NCI-H82 treated with DMSO at 0.1 percent for 48 hours (cell line): Measurements from ENCODE around the gene MPG.

ENCODE experiments used
- DNase-seq: peaks from one replicate; lab custom pipeline; 2025; ENCODE audit not compliant: unreplicated experiment; lab: John Stamatoyannopoulos, UW

Gene MPG

DNA sequence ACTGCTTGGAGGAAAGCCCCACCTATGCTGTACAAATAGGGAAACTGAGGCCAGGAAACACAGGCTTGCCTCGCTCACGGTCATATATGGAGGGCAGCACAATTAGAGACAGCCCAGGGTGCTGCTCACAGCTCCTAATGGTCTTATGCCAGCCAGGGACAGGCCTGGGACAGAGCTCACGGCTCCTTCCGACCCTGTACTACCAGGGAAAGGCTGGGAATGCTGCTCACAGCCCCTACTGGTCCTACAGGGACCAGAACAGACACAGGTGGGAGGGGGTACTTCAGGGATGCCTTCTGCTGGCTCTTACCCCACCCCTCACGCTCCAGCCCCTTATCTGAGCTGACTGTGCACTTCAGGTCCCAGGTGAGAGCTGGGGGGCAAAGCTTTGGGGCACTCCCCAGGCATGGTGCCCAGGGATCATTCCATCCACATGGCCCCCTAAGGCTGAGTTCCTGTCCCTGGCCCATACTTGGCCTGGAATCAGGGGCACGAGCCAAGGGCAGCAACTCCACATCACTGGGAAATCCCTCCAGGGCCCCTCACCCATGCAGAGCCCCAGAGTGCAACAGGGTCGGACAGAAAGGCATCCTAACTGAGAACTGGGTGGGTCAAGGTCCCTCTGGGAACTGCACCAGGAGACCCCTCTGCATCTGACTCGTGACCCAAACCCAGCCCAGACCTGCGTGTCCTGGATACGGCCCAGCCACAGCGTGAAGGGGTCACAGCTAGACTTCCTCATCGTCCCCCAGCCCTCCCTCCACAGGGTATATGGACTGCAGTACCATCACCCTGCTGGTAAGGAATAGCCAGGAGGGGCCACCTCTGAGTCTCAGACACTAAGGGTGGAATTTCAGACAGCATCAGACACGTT is 11.5 kb upstream of the MPG start:
- DNase-seq, result no peak

- no peak for DNase-seq
Observed at GRCh38 chr16:67183-67791, 10.7 kb upstream of the MPG start.

DNA sequence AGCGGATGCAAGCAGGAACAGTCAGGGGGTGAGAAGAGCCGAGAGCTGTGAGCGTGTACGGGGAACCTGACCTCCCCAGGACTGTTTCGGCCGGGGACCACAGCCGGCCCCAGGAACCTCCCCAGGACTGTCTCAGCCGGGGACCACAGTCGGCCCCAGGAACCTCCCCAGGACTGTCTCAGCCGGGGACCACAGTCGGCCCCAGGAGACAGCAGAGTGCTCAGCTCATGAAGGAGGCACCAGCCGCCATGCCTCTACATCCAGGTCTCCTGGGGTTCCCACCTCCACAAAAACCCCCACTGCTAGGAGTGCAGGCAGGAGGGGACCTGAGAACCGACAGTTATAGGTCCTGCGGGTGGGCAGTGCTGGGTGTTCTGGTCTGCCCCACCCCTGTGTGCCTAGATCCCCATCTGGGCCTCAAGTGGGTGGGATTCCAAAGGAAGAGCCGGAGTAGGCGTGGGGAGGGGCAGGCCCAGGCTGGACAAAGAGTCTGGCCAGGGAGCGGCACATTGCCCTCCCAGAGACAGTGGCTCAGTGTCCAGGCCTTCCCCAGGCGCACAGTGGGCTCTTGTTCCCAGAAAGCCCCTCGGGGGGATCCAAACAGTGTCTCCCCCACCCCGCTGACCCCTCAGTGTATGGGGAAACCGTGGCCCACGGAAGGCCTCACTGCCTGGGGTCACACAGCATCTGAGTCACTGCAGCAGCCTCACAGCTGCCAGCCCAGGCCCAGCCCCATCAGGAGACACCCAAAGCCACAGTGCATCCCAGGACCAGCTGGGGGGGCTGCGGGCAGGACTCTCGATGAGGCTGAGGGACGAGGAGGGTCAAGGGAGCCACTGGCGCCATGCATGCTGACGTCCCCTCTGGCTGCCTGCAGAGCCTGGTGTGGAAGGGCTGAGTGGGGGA is 9.9 kb upstream of the MPG start:
- no peak for DNase-seq

- no peak for DNase-seq
Observed at GRCh38 chr16:69181-69580, 8.8 kb upstream of the MPG start.

DNA sequence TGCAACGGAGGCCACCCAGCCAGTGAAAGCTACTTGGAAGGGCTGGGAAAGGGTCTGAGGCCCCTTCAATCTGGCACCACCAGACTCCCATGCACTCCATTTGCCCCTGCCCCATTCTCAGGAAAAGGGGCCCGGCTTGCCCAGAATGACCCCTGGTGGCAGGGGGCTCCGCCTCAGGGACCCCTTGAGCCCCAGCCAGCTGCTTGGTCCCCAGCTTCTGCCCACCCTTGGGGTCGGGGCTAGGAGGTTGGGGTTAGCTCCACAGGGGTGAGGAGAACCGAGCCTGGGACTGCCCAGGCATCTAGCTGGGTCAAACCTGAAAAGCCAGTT is 6.8 kb upstream of the MPG start:
- DNase-seq, result no peak

GRCh38 chr16:71540-72401 is 6.3 kb upstream of the MPG start:
- DNase-seq, result no peak

DNA sequence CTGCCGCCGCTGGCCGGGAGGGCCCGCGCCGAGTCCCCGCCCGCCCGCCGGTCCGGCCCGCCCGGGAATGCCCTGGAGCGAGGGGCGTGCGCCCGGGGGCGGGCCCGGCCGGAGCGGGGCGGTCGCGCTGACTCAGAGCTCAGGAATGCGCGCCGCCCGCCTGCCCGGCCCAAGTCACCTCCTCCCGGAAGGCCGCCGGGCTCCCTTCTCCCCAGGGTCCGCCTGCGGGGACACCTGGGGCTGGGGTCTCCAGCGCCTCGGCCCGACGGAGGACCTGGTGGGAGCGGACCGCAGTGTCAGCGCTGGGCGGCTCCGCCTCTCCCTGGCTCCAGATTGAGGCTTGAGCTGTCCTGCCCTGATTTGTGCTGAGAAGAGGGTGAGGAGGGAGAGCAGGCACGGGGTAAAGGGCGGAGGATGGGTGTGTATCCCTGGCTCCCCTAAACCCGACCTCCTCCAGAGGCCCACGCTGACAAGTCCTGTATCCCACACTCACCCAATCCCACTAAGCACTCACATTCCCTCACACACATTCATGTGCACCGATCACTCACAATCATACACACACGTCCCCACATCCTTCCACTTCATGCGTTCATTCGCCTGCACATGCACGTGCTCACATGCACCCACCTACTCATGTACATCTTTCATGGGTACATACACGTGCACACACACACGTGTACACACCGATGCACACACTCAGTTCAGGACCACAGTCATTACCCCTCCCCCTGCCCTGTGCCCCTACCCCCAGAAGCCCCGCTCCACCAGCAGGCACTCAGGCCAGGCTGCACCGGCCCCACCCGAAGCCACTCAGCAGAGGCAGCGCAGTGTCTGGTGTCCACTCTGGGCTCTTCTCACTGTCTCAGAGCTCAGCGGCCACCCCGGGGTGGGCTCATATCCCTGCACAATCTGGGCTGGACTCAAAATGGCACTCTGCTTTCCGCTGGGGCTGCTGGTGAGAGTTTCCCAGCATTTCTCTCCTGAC is 5.2 kb upstream of the MPG start, which contains the start of gene RHBDF1:
RHBDF1 (minus strand) TSS at position 71 of the 988 bp plus-strand sequence. CDS start 7,616 bp downstream, outside the sequence.
- DNase-seq, result no peak

DNA sequence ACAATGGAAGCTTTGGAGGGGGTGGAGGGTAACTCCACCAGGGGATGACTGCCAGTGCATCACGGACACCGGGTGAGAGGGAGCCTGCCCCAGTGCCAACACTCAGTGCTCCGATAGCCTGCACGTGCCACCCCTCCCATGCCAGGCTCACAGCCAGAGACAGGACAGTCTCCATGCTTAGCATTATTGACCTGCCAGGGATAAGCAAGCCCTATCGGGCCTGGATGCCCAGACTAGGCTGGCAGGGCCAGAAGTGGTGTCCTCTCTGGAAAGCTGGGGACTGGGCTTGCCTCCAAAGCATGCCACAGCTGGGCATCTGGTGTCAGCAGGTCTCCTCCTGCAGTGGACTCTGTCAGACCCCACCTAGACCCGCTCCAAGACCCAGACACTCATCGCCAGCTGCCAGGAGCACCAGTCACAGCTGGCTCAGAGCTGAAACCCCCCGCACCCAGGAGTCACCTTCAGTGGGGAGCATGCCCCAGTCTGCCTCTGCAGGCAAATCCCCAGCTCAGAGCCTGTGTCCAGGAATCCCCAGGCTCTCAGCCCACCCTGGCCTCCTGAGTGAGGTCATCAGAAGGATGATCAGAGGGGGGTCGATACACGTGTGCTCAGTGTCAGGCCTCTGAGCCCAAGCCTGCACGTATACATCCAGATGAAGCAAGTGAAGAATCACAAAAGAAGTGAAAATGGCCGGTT is 3.8 kb upstream of the MPG start:
- DNase-seq, result no peak

- DNase-seq, result no peak
Observed at GRCh38 chr16:74747-75334, 3.2 kb upstream of the MPG start.

- DNase-seq, result no peak
Observed at GRCh38 chr16:75580-76501, 2.2 kb upstream of the MPG start.

DNA sequence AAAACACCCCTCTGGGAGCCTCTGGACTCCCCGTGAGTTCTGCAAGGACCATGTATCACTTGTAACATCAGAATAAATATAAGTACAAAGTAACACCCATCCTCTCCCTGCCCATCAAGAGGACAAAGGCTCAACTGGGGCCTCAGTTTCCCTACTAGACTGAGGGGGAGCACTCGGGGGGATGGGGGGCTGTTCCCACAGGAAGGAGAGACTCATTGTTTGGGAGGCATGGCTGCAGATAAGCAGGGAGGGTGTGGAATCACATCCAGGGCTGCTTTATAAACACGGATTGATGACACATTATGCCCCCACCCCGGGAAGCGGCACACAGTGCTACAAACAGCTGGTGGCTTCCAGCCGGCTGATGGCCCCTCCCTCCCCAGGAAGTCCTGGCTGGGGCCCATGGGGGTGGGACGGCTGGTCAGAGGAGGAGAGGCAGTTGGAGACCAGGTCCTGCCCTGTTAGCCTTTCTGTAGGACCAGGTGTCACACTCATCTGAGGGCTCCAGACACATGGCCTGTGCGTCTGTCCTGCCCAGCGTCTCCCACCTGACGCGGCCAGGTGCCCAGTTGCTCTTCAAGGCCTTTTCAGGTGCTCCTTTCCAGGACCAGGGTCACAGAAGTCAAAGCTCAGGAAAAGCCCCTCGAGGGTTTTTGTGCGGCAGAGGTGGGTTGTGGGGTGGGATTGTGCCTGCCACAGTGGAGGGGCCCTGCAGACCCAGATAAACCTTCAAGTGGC is 1.3 kb upstream of the MPG start:
- no peak for DNase-seq

DNA sequence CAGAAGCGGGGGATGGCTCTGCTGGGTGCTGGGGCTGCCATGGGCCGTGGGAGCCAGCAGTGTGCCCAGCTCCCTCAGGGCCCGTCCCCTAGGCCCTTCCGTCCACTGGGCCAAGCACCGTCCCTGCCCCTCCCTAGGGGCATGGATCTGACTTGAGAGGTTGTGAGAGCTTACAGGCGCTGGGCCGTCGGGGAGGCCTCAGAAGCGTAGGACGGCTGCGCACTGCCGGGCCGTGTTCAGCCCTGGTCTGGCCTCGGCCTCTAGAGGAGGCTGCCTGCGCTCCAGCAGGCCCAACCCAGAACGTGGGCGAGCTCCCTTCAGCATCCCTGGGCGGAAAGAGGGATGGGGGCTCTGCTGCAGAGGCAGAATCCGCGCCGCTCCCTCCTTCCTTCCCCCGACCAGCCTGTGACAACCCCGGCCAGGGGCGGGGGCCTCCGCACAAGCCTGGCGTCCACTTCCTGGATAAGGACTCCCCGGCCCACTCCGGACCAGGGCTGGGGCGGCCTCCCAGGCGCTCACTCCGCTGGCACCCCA is 685 bp upstream of the MPG start:
- DNase-seq, result no peak

- DNase-seq, result no peak
Observed at GRCh38 chr16:78444-79150, 572 bp downstream of the MPG start.

DNA sequence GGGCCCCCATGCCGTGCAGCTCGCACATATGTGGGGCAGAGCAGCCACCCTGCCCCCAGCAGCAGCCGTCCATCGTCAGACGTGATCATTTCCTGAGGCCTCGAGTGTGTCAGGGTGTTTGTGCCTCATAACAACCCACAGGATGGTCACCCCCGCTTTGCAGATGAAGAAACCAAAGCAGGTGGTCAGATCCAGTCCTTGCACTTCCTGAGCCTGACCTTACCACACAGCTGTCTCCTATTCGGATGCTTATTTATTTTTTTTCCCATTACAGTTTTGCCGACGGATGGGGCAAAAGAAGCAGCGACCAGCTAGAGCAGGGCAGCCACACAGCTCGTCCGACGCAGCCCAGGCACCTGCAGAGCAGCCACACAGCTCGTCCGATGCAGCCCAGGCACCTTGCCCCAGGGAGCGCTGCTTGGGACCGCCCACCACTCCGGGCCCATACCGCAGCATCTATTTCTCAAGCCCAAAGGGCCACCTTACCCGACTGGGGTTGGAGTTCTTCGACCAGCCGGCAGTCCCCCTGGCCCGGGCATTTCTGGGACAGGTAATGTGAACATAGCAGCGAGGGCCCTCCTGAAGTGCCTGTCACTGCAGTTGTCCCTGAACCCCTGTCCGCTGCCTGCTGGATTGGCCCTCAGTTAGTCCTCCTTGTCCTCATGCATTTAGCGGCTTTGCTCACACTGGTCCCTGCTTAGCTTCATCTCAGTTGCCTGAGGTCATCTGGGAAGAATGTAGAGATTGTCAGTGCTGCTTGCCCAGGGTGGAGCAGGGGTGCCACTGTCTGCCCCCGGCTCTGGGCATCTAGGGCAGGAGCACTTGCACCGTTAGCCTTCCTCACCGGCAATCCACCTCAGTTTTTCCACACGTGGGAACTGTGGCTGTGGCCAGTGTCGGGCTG is 1.4 kb downstream of the MPG start:
- DNase-seq, result no peak

- DNase-seq, result no peak
Observed at GRCh38 chr16:83060-83603, 5.1 kb downstream of the MPG start.
